ENCODE results near the gene SLC30A2. TPM values are rescaled to one million over a fixed set of nuclear protein-coding genes. Genes with fewer than 3 reads are reported as not detected.

SLC30A2 gene
- total RNA-seq, 1 donor from 2014 or later, result not detected

- ATAC-seq, result no peak
These were observed 24.8 kb downstream of the SLC30A2 start for GRCh38 chr1:26020941-26021646.

- no peak for ATAC-seq
These were observed 25.6 kb downstream of the SLC30A2 start for GRCh38 chr1:26020330-26020768.

- no peak for ATAC-seq
These were observed 26.1 kb downstream of the SLC30A2 start for GRCh38 chr1:26019641-26020315.

GRCh38 chr1:26017606-26018005, 28.3 kb downstream of the SLC30A2 start:
- no peak for ATAC-seq

- ATAC-seq, result no peak
These were observed 28.9 kb downstream of the SLC30A2 start for GRCh38 chr1:26016953-26017545.

GRCh38 chr1:26016258-26016952, 29.5 kb downstream of the SLC30A2 start:
- ATAC-seq, result no peak

GRCh38 chr1:26015358-26015757, 30.6 kb downstream of the SLC30A2 start:
- ATAC-seq, result peak; percentile 33

GRCh38 chr1:26014179-26014578, 31.7 kb downstream of the SLC30A2 start:
- ATAC-seq, result no peak

- ATAC-seq, result no peak
These were observed 33.1 kb downstream of the SLC30A2 start for GRCh38 chr1:26012864-26013263.

- ATAC-seq, result no peak
These were observed 35.1 kb downstream of the SLC30A2 start for GRCh38 chr1:26010825-26011224.

- ATAC-seq, result no peak
These were observed 36.0 kb downstream of the SLC30A2 start for GRCh38 chr1:26009796-26010447.

GRCh38 chr1:26006710-26007109, 39.2 kb downstream of the SLC30A2 start:
- ATAC-seq, result no peak

- no peak for ATAC-seq
These were observed 40.3 kb downstream of the SLC30A2 start for GRCh38 chr1:26005434-26006105.

- ATAC-seq, result no peak
These were observed 42.2 kb downstream of the SLC30A2 start for GRCh38 chr1:26003756-26004155.

GRCh38 chr1:26003262-26003661, 42.7 kb downstream of the SLC30A2 start:
- ATAC-seq, result no peak

- no peak for ATAC-seq
These were observed 46.7 kb downstream of the SLC30A2 start for GRCh38 chr1:25999041-25999800.

GRCh38 chr1:25997828-25998761, 47.8 kb downstream of the SLC30A2 start, which contains the start of gene PAFAH2:
Gene PAFAH2 (minus strand): TSS chr1:25998063. CDS start chr1:25990816, 7,247 bp downstream.
- peak; percentile 99 for ATAC-seq

GRCh38 chr1:25996966-25997827, 48.7 kb downstream of the SLC30A2 start:
- peak; percentile 36 for ATAC-seq

Data from esophagus mucosa (tissue), 1 donor.